Endothelial cell of umbilical vein (primary cell): ENCODE results near the gene STK38L. TPM values are rescaled to one million over a fixed set of nuclear protein-coding genes. Genes with fewer than 3 reads are reported as not detected.

ENCODE experiments used
- BruUV-seq: library from RNA; stranded (reverse); fragments of 400-500 nt; replicated peaks from 2 replicates; lab custom pipeline; 2021; lab: Mats Ljungman, UMichigan
- CTCF ChIA-PET: fragments of 300-600, 350-600 bp; sonication (Branson Sonifier 250); formaldehyde crosslinking; loops from one replicate; lab custom pipeline; 2021; ENCODE audit warnings: antibody characterized with exemption, inconsistent platforms; lab: Charles Lee
- POLR2A ChIA-PET: fragments of 300-600, 350-600 bp; sonication (Branson Sonifier 250); formaldehyde crosslinking; loops from one replicate; lab custom pipeline; 2021; ENCODE audit warnings: antibody characterized with exemption, inconsistent platforms; lab: Charles Lee
- DNase-seq: peaks from one replicate; pipeline ENCODE4 v3.0.0-alpha.2; 2011; ENCODE audit warnings: low read depth, low spot score
- FAIRE-seq: peaks from 2 replicates; lab custom pipeline; 2011; peaks lifted over from hg19 to GRCh38; lab: Jason Lieb, UNC
- H2AFZ ChIP-seq: 2 replicates; pipeline ENCODE4 v1.6.0; 2012; ENCODE audit warnings: low read depth, low read length, control low read depth, inconsistent platforms
- H3K27ac ChIP-seq: 2 replicates; pipeline ENCODE4 v1.5.1; 2011; ENCODE audit warnings: low read depth, mild to moderate bottlenecking, control low read depth, low read length, moderate library complexity; ENCODE audit not compliant: insufficient read depth
- H3K27me3 ChIP-seq, 2 experiments: 2 replicates each; pipeline versions ENCODE4 v1.6.0 to v1.6.1; 2011; ENCODE audit warnings: low read length in 2 of 2, mixed read lengths in 1 of 2; ENCODE audit not compliant: control insufficient read depth in 2 of 2, insufficient read depth in 2 of 2
- H3K36me3 ChIP-seq, 2 experiments: 2 replicates in 1 of 2; 3 replicates in 1 of 2; pipeline ENCODE4 v1.5.1; 2011; ENCODE audit warnings: low read length in 2 of 2, mild to moderate bottlenecking in 1 of 2, moderate library complexity in 1 of 2; ENCODE audit not compliant: control insufficient read depth in 2 of 2, insufficient read depth in 2 of 2; ENCODE audit errors: extremely low read depth in 1 of 2
- H3K4me1 ChIP-seq: 3 replicates; pipeline ENCODE4 v1.5.1; 2011; ENCODE audit warnings: mild to moderate bottlenecking, low read length; ENCODE audit not compliant: control insufficient read depth, insufficient read depth; ENCODE audit errors: extremely low read depth
- H3K4me2 ChIP-seq: 2 replicates; pipeline ENCODE4 v1.6.1; 2011; ENCODE audit warnings: low read length, control low read depth, mixed read lengths; ENCODE audit not compliant: insufficient read depth
- H3K4me3 ChIP-seq, 3 experiments: fragments of 200-600 bp in 1 of 3; sonication (generic), shearing (Covaris generic) in 1 of 3; replicated peaks in 1 of 3; 2 replicates each; pipeline ENCODE4 v1.5.1; 2011 to 2016; ENCODE audit warnings: control low read depth in 3 of 3, low read length in 3 of 3, mild to moderate bottlenecking in 2 of 3, inconsistent platforms in 1 of 3, low read depth in 1 of 3, moderate library complexity in 1 of 3; ENCODE audit not compliant: insufficient read depth in 1 of 3
- H3K79me2 ChIP-seq: 2 replicates; pipeline ENCODE4 v1.6.0; 2012; ENCODE audit warnings: low read length, inconsistent platforms; ENCODE audit not compliant: control insufficient read depth, insufficient read depth
- H3K9ac ChIP-seq: replicated peaks from 2 replicates; pipeline ENCODE3; 2011; ENCODE audit warnings: low read length, control low read depth; ENCODE audit not compliant: insufficient read depth; ENCODE audit errors: extremely low read depth
- H3K9me1 ChIP-seq: replicated peaks from 3 replicates; pipeline ENCODE4 v1.6.0; 2011; ENCODE audit warnings: mild to moderate bottlenecking, low read length; ENCODE audit not compliant: control insufficient read depth, insufficient read depth; ENCODE audit errors: extremely low read depth
- H3K9me3 ChIP-seq: replicated peaks from 2 replicates; pipeline ENCODE4 v1.5.1; 2012; ENCODE audit warnings: low read length, inconsistent platforms; ENCODE audit not compliant: control insufficient read depth, insufficient read depth
- H4K20me1 ChIP-seq: replicated peaks from 2 replicates; pipeline ENCODE3; 2011; ENCODE audit warnings: mild to moderate bottlenecking, low read length; ENCODE audit not compliant: control insufficient read depth, insufficient read depth; ENCODE audit errors: extremely low read depth
- CTCF ChIP-seq, 2 donors: IDR thresholded peaks; 1 replicate in 1 of 2; 2 replicates in 1 of 2; pipeline ENCODE4 v1.5.1; 2011; ENCODE audit warnings: low read length in 2 of 2, mild to moderate bottlenecking in 2 of 2, moderate library complexity in 2 of 2, control low read depth in 1 of 2, inconsistent platforms in 1 of 2, low read depth in 1 of 2; ENCODE audit not compliant: insufficient read depth in 1 of 2; ENCODE audit errors: extremely low read depth in 1 of 2
- EZH2 ChIP-seq: IDR thresholded peaks from 2 replicates; pipeline ENCODE4 v1.6.1; 2012; ENCODE audit warnings: borderline replicate concordance, low read depth, mild to moderate bottlenecking, moderate library complexity, low read length, inconsistent platforms; ENCODE audit not compliant: severe bottlenecking
- FOS ChIP-seq: IDR thresholded peaks from 2 replicates; pipeline ENCODE4 v1.6.1; 2011; ENCODE audit warnings: mild to moderate bottlenecking, low read length, moderate library complexity, borderline replicate concordance; ENCODE audit not compliant: insufficient read depth
- GATA2 ChIP-seq: IDR thresholded peaks from 2 replicates; pipeline ENCODE4 v1.7.0; 2011; ENCODE audit warnings: low read depth, mild to moderate bottlenecking, moderate library complexity, mixed read lengths, low read length; ENCODE audit not compliant: insufficient read length, insufficient read depth
- MAX ChIP-seq: IDR thresholded peaks from 2 replicates; pipeline ENCODE4 v1.6.1; 2011; ENCODE audit not compliant: insufficient read depth, insufficient read length
- POLR2A ChIP-seq: IDR thresholded peaks from 2 replicates; pipeline ENCODE4 v1.6.1; 2012; ENCODE audit warnings: low read depth, mild to moderate bottlenecking, control low read depth, low read length
- POLR2AphosphoS5 ChIP-seq: IDR thresholded peaks from 2 replicates; pipeline ENCODE4 v1.6.1; 2012; ENCODE audit warnings: low read depth, mild to moderate bottlenecking, control low read depth, low read length, moderate library complexity; ENCODE audit not compliant: insufficient read depth
- dilution Hi-C: fragments of 300-500 bp; cut with MboI; formaldehyde crosslinking; loops from one replicate; pipeline ENCODE4 v1.15.0; 2019; ENCODE audit warnings: low sequenced_read_pairs; ENCODE audit not compliant: extremely low pct_ligation_motif_present
- intact Hi-C: fragments of 100-400 bp; cut with micrococcal nuclease; formaldehyde crosslinking; loops from one replicate; pipeline ENCODE4 v1.10.0; 2022
- polyA plus RNA-seq, 4 experiments: library from polyadenylated mRNA; depleted of rRNA in 3 of 4; stranded (reverse) in 3 of 4; unstranded in 1 of 4; fragments of >200 nt; gene quantifications; 2 replicates each; pipeline versions ENCODE4 v1.2.1 to v1.2.3, GENCODE V29; 2011 to 2012; ENCODE audit warnings: missing spikeins in 1 of 4
- total RNA-seq: library from RNA; stranded (reverse); gene quantifications from 2 replicates; pipeline ENCODE4 v1.2.3, GENCODE V29; 2021

The STK38L gene
- total and polyA plus RNA-seq, 2 donors (not counting 3 experiments of a cell fraction or from before 2014, with no cell fraction given), result 14.7 to 58.4 TPM

- H3K4me2 ChIP-seq, result no peak overlapping the region
- POLR2A ChIA-PET, result no interaction called here
- intact Hi-C loops, result no loop called here
- dilution Hi-C loops, result no loop called here
- no peaks in the 10 kb centered on the region for H3K27me3 ChIP-seq
- no peak for DNase-seq
- no peak overlapping the region for H2AFZ ChIP-seq
- no peak overlapping the region for H3K4me3 ChIP-seq
- FAIRE-seq, result no peak
- H3K36me3 ChIP-seq, result no peaks in the 10 kb centered on the region
- no peaks in the 10 kb centered on the region for H3K4me1 ChIP-seq
- no peak for TF ChIP-seq POLR2AphosphoS5
- no peak for TF ChIP-seq POLR2A
- TF ChIP-seq MAX, result no peak
- no peak for TF ChIP-seq FOS
- TF ChIP-seq GATA2, result no peak
- TF ChIP-seq EZH2, result no peak
- no peak for TF ChIP-seq CTCF (IDR thresholded peaks at IDR 0.05; ENCODE audit: extremely low read depth in 1 of 2, insufficient read depth in 1 of 2, low read depth in 1 of 2, low read length in 2 of 2)
- CTCF ChIA-PET, result interaction anchor here (0.8 kb wide), 1 partner anchor 26 kb away, joined by 3 read pairs; no protein-coding TSS in a partner anchor
- no peaks in the 10 kb centered on the region for H4K20me1 ChIP-seq
- H3K9me3 ChIP-seq, result no peaks in the 10 kb centered on the region
- H3K9ac ChIP-seq, result no peak overlapping the region
- H3K27ac ChIP-seq, result no peak overlapping the region
- no peaks in the 10 kb centered on the region for H3K79me2 ChIP-seq
- no TSS peak for BruUV-seq
- H3K9me1 ChIP-seq, result no peaks in the 10 kb centered on the region
These were observed 30.0 kb upstream of the STK38L start for GRCh38 chr12:27213830-27214787.
